ENCODE data around the gene DNAH2. TPM values are rescaled to one million over a fixed set of nuclear protein-coding genes. Genes with fewer than 3 reads are reported as not detected.

The DNAH2 gene
- total and polyA plus RNA-seq, 2 donors (not counting 3 experiments of a cell fraction or from before 2014, with no cell fraction given), result 0.10 to 0.11 TPM

DNA sequence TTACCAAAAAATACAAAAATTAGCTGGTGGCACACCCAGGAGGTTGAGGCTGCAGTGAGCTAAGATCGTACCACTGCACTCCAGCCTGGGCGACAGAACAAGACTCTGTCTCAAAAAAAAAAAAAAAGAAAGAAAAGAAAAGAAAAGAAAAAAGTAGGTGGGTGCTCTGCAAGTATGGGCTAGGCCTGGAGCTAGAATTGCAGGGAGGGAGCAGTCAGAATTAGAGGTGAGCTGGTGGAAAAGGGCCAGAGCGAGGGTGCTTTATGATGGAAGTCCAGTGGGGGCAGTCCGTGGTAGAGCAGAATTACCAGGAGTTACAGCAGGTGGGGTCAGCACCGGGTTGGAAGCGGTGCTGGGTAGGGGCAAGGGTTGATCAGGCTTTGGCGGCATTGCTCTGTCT lies 59.5 kb downstream of the DNAH2 start:
- ChIA-PET POLR2A (no interaction called here), CTCF (interaction anchor here (0.9 to 1.0 kb wide), 2 partner anchors 34 to 281 kb away, joined by 4 to 5 read pairs; no protein-coding TSS in a partner anchor)
- Histone ChIP-seq H3K4me2 (ENCODE audit: insufficient read depth, low read length) (no peak overlapping the region), H3K27me3 (ENCODE audit: control insufficient read depth in 2 of 2, insufficient read depth in 2 of 2, low read length in 2 of 2) (peaks cover 6 to 11% of the 10 kb centered on the region in 2 experiments), H3K9me1 (replicated peaks; ENCODE audit: control insufficient read depth, extremely low read depth, insufficient read depth, low read length) (no peaks in the 10 kb centered on the region), H3K9ac (replicated peaks; ENCODE audit: extremely low read depth, insufficient read depth, low read length) (no peak overlapping the region), H3K27ac (ENCODE audit: insufficient read depth, low read depth, low read length) (no peak overlapping the region), H3K79me2 (ENCODE audit: control insufficient read depth, insufficient read depth, low read length) (no peaks in the 10 kb centered on the region), H2AFZ (ENCODE audit: low read depth, low read length) (no peak overlapping the region), H3K9me3 (replicated peaks; ENCODE audit: control insufficient read depth, insufficient read depth, low read length) (no peaks in the 10 kb centered on the region), H3K4me3 (replicated peaks in 1 of 3; ENCODE audit: insufficient read depth in 1 of 3, low read depth in 1 of 3, low read length in 3 of 3) (no peak overlapping the region), H3K4me1 (ENCODE audit: control insufficient read depth, extremely low read depth, insufficient read depth, low read length) (no peaks in the 10 kb centered on the region), H4K20me1 (replicated peaks; ENCODE audit: control insufficient read depth, extremely low read depth, insufficient read depth, low read length) (no peaks in the 10 kb centered on the region), H3K36me3 (ENCODE audit: control insufficient read depth in 2 of 2, extremely low read depth in 1 of 2, insufficient read depth in 2 of 2, low read length in 2 of 2) (no peaks in the 10 kb centered on the region)
- dilution Hi-C loops (cut with MboI; ENCODE audit: extremely low pct_ligation_motif_present, low sequenced_read_pairs) (no loop called here), intact Hi-C loops (cut with micrococcal nuclease) (no loop called here)
- DNase-seq (ENCODE audit: low read depth, low spot score), result no peak
- TF ChIP-seq, protein P1, sequence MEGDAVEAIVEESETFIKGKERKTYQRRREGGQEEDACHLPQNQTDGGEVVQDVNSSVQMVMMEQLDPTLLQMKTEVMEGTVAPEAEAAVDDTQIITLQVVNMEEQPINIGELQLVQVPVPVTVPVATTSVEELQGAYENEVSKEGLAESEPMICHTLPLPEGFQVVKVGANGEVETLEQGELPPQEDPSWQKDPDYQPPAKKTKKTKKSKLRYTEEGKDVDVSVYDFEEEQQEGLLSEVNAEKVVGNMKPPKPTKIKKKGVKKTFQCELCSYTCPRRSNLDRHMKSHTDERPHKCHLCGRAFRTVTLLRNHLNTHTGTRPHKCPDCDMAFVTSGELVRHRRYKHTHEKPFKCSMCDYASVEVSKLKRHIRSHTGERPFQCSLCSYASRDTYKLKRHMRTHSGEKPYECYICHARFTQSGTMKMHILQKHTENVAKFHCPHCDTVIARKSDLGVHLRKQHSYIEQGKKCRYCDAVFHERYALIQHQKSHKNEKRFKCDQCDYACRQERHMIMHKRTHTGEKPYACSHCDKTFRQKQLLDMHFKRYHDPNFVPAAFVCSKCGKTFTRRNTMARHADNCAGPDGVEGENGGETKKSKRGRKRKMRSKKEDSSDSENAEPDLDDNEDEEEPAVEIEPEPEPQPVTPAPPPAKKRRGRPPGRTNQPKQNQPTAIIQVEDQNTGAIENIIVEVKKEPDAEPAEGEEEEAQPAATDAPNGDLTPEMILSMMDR (IDR thresholded peaks at IDR 0.05; ENCODE audit: extremely low read depth in 1 of 2, insufficient read depth in 1 of 2, low read depth in 1 of 2, low read length in 2 of 2), result no peak
- TF ChIP-seq FOS (IDR thresholded peaks at IDR 0.05; ENCODE audit: borderline replicate concordance, insufficient read depth, low read length), result no peak
- no peak for TF ChIP-seq EZH2 (IDR thresholded peaks at IDR 0.05; ENCODE audit: borderline replicate concordance, low read depth, low read length, severe bottlenecking)
- TF ChIP-seq POLR2A (IDR thresholded peaks at IDR 0.05; ENCODE audit: low read depth, low read length), result no peak
- TF ChIP-seq POLR2AphosphoS5 (IDR thresholded peaks at IDR 0.05; ENCODE audit: insufficient read depth, low read depth, low read length), result no peak
- no peak for TF ChIP-seq MYC (IDR thresholded peaks at IDR 0.05; ENCODE audit: low read depth, low read length)
- FAIRE-seq, result no peak
- no TSS peak for BruUV-seq (replicated peaks)

DNA sequence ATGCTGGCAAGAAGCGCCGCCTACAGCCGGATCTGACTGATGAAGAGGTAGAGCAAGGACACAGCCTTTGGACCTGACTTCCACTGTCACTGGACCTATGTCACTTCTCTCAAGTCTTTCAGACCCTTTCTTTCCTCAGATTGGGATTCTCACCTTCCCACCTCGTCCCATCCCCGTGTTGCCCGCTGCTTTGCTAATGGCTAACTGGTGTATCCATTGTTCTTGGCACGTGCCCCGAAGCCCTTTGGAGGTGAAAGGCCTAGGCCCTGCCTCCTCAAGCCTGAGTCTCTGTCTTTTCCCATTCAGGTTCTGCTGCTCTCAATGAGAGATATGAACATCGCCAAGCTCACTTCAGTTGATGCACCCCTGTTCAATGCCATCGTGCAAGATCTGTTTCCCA lies 63.2 kb downstream of the DNAH2 start:
- FAIRE-seq (no peak), DNase-seq (ENCODE audit: low read depth, low spot score) (no peak)
- Histone ChIP-seq H4K20me1 (replicated peaks; ENCODE audit: control insufficient read depth, extremely low read depth, insufficient read depth, low read length) (no peaks in the 10 kb centered on the region), H3K9me3 (replicated peaks; ENCODE audit: control insufficient read depth, insufficient read depth, low read length) (no peaks in the 10 kb centered on the region), H3K9ac (replicated peaks; ENCODE audit: extremely low read depth, insufficient read depth, low read length) (no peak overlapping the region), H3K36me3 (ENCODE audit: control insufficient read depth in 2 of 2, extremely low read depth in 1 of 2, insufficient read depth in 2 of 2, low read length in 2 of 2) (no peaks in the 10 kb centered on the region), H3K27me3 (ENCODE audit: control insufficient read depth in 2 of 2, insufficient read depth in 2 of 2, low read length in 2 of 2) (peaks cover 7 to 12% of the 10 kb centered on the region in 2 experiments), H3K4me3 (replicated peaks in 1 of 3; ENCODE audit: insufficient read depth in 1 of 3, low read depth in 1 of 3, low read length in 3 of 3) (no peak overlapping the region), H3K9me1 (replicated peaks; ENCODE audit: control insufficient read depth, extremely low read depth, insufficient read depth, low read length) (no peaks in the 10 kb centered on the region), H3K4me1 (ENCODE audit: control insufficient read depth, extremely low read depth, insufficient read depth, low read length) (no peaks in the 10 kb centered on the region), H3K27ac (ENCODE audit: insufficient read depth, low read depth, low read length) (no peak overlapping the region), H2AFZ (ENCODE audit: low read depth, low read length) (no peak overlapping the region), H3K4me2 (ENCODE audit: insufficient read depth, low read length) (no peak overlapping the region), H3K79me2 (ENCODE audit: control insufficient read depth, insufficient read depth, low read length) (no peaks in the 10 kb centered on the region)
- ChIA-PET POLR2A (no interaction called here), CTCF (interaction anchor here (0.9 to 8.1 kb wide), 2 partner anchors 10 to 35 kb away, joined by 3 to 236 read pairs; no protein-coding TSS in a partner anchor)
- no TSS peak for BruUV-seq (replicated peaks)
- TF ChIP-seq EZH2 (IDR thresholded peaks at IDR 0.05; ENCODE audit: borderline replicate concordance, low read depth, low read length, severe bottlenecking) (no peak), GATA2 (IDR thresholded peaks at IDR 0.05; ENCODE audit: insufficient read depth, insufficient read length, low read depth, low read length) (no peak), POLR2AphosphoS5 (IDR thresholded peaks at IDR 0.05; ENCODE audit: insufficient read depth, low read depth, low read length) (no peak), JUN (IDR thresholded peaks at IDR 0.05; ENCODE audit: borderline replicate concordance, insufficient read depth, insufficient read length, low read depth) (no peak), FOS (IDR thresholded peaks at IDR 0.05; ENCODE audit: borderline replicate concordance, insufficient read depth, low read length) (no peak), MYC (IDR thresholded peaks at IDR 0.05; ENCODE audit: low read depth, low read length) (no peak), POLR2A (IDR thresholded peaks at IDR 0.05; ENCODE audit: low read depth, low read length) (no peak)
- TF ChIP-seq, protein P1 (IDR thresholded peaks at IDR 0.05; ENCODE audit: extremely low read depth in 1 of 2, insufficient read depth in 1 of 2, low read depth in 1 of 2, low read length in 2 of 2), result no peak
- TF ChIP-seq, protein P2, sequence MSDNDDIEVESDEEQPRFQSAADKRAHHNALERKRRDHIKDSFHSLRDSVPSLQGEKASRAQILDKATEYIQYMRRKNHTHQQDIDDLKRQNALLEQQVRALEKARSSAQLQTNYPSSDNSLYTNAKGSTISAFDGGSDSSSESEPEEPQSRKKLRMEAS (IDR thresholded peaks at IDR 0.05; ENCODE audit: insufficient read depth, insufficient read length), result no peak
- dilution Hi-C loops (cut with MboI; ENCODE audit: extremely low pct_ligation_motif_present, low sequenced_read_pairs) (no loop called here), intact Hi-C loops (cut with micrococcal nuclease) (no loop called here)
